Activated T-cell treated with anti-CD3 and anti-CD28 coated beads for 48 hours (primary cell): Measurements from ENCODE around the gene HAGH.
"Not testable (repeated sequence)": the region's sequence is repeated elsewhere in the genome, so short reads cannot be mapped to it uniquely, and the experiment has no call there.

Experiments
- DNase-seq: peaks from one replicate; pipeline ENCODE4 v3.0.0-alpha.2; 2020; ENCODE audit warnings: low read depth

HAGH gene

GRCh38 chr16:1810106-1810505, 16.5 kb downstream of the HAGH start:
- DNase-seq: no peak

GRCh38 chr16:1809281-1809801, 17.3 kb downstream of the HAGH start:
- DNase-seq: no peak

- DNase-seq: no peak
Observed at GRCh38 chr16:1808691-1809090, 17.9 kb downstream of the HAGH start.

- DNase-seq: no peak
Observed at GRCh38 chr16:1807626-1808025, 19.0 kb downstream of the HAGH start.

- no peak for DNase-seq
Observed at GRCh38 chr16:1800701-1801100, 25.9 kb downstream of the HAGH start.

- DNase-seq: not testable (repeated sequence)
Observed at GRCh38 chr16:1799263-1799662, 27.4 kb downstream of the HAGH start.

- DNase-seq: no peak
Observed at GRCh38 chr16:1794908-1795666, 31.5 kb downstream of the HAGH start.

- no peak for DNase-seq
Observed at GRCh38 chr16:1794221-1794871, 32.3 kb downstream of the HAGH start.

GRCh38 chr16:1793578-1794220, 32.9 kb downstream of the HAGH start, which contains the start of gene IGFALS:
TSS of gene IGFALS (minus strand) at chr16:1793705. CDS start at chr16:1793652, 53 bp downstream.
- no peak for DNase-seq

GRCh38 chr16:1792836-1793577, 33.6 kb downstream of the HAGH start:
- no peak for DNase-seq

GRCh38 chr16:1791943-1792812, 34.4 kb downstream of the HAGH start:
- DNase-seq: no peak

- no peak for DNase-seq
Observed at GRCh38 chr16:1791256-1791942, 35.2 kb downstream of the HAGH start.

- no peak for DNase-seq
Observed at GRCh38 chr16:1790611-1791255, 35.9 kb downstream of the HAGH start.

GRCh38 chr16:1790261-1790610, 36.4 kb downstream of the HAGH start:
- no peak for DNase-seq

GRCh38 chr16:1789643-1790045, 37.0 kb downstream of the HAGH start:
- DNase-seq: no peak

GRCh38 chr16:1788708-1789100, 37.9 kb downstream of the HAGH start:
- no peak for DNase-seq

- DNase-seq: no peak
Observed at GRCh38 chr16:1788095-1788707, 38.4 kb downstream of the HAGH start.

- DNase-seq: no peak
Observed at GRCh38 chr16:1787322-1788094, 39.1 kb downstream of the HAGH start.

GRCh38 chr16:1787056-1787321, 39.6 kb downstream of the HAGH start:
- no peak for DNase-seq
